Upper lobe of left lung (tissue), 4 donors: ENCODE data around the gene NPC2.

ENCODE experiments used
- POLR2A ChIP-seq, 4 donors: fragments of 450-650 bp; IDR thresholded peaks; one replicate each; pipeline ENCODE4 v1.5.1; 2016 to 2017; ENCODE audit warnings: antibody characterized with exemption in 4 of 4, mild to moderate bottlenecking in 2 of 4
- POLR2AphosphoS5 ChIP-seq, 2 donors: sonication (generic); formaldehyde crosslinking; IDR thresholded peaks; one replicate each; pipeline ENCODE4 v1.5.1; 2017; ENCODE audit warnings: antibody characterized with exemption in 2 of 2
- TF ChIP-seq, protein P1 (sequence below), 6 experiments: fragments of 450-650 bp in 4 of 6; fragments of 200-600 bp in 2 of 6; sonication (generic) in 2 of 6; IDR thresholded peaks; one replicate each; pipeline ENCODE4 v1.5.1; 2016 to 2019; ENCODE audit warnings: antibody characterized with exemption in 6 of 6

- TF ChIP-seq POLR2AphosphoS5 (IDR thresholded peaks at IDR 0.05) (no peak), POLR2A (IDR thresholded peaks at IDR 0.05) (no peak)
- TF ChIP-seq, protein P1, sequence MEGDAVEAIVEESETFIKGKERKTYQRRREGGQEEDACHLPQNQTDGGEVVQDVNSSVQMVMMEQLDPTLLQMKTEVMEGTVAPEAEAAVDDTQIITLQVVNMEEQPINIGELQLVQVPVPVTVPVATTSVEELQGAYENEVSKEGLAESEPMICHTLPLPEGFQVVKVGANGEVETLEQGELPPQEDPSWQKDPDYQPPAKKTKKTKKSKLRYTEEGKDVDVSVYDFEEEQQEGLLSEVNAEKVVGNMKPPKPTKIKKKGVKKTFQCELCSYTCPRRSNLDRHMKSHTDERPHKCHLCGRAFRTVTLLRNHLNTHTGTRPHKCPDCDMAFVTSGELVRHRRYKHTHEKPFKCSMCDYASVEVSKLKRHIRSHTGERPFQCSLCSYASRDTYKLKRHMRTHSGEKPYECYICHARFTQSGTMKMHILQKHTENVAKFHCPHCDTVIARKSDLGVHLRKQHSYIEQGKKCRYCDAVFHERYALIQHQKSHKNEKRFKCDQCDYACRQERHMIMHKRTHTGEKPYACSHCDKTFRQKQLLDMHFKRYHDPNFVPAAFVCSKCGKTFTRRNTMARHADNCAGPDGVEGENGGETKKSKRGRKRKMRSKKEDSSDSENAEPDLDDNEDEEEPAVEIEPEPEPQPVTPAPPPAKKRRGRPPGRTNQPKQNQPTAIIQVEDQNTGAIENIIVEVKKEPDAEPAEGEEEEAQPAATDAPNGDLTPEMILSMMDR (IDR thresholded peaks at IDR 0.05) = no peak
Measured at GRCh38 chr14:74518221-74518620, 25.1 kb upstream of the NPC2 start.
